Activated CD8-positive, alpha-beta memory T cell treated with anti-CD3 and anti-CD28 coated beads for 48 hours (primary cell): ENCODE data around the gene MINDY3.
"Not testable (repeated sequence)": the region's sequence is repeated elsewhere in the genome, so short reads cannot be mapped to it uniquely, and the experiment has no call there.

ENCODE experiments used
- DNase-seq, 3 experiments: peaks; one replicate each; pipeline ENCODE4 v3.0.0-alpha.2; 2020; ENCODE audit warnings: low read depth in 2 of 3, low spot score in 2 of 3

MINDY3 gene

DNA sequence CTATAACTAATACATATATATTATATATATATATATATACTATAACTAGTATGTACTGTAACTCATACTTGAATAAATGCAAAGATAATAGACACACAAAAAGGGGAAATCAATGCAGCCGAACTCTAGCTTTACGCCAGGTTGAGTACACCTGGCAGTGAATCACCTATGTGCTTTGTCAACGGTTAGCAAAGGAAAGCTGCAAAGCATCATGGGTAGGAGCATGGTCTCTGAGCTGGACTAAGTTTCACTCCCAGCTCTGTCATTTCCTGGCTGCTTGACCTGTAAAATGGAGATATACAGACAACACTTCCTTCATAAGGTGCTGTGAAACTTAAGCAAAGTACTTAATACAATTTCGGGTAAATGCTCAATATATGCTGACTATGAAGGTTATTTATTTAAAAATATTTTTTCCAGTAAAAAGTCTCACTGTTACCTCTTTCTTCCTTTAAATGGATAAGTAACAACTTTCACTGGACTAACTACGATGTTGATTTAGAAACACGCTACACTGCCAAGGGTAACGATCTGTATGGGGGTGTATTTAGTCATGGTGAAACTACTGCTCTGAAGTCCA lies 78.8 kb downstream of the MINDY3 start:
- DNase-seq: no peak

DNA sequence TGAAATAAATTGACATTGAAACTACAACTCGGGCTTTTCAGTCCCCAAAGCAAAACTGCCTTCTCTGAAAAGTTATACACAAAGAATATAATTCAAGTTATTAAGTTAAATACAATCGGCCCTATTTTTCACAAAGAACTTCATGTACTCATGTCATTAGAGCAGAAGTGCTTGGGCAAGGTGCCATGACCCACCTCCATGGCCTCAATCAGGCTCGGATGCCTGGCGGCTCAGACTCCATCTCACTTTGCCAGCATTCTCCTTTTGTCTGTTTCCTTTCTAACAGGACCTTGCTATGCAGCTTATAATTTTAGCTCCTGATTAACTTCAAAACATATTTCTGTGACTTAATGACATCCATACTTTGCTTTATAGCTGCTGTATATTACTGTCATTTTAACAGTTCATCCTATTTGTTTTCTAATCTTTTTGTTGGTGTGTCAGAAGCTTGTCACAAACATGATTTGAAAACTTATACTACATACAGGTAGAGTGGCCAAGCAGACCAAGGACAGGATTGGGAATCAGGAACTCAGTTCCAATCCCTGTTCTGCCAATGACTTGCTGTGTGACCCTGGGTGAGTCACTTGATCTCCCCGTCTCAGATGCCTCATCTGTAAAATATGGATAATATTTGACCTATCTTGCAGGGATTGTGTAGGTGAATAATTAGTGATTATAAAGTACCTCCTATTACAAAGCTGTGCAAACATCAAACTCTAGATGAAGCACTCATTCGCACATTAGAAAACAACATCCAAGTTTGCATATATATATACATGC lies 79.8 kb downstream of the MINDY3 start:
- DNase-seq: no peak

- DNase-seq: no peak
Measured at GRCh38 chr10:15775513-15775912, 84.8 kb downstream of the MINDY3 start.

- DNase-seq: not testable (repeated sequence)
Measured at GRCh38 chr10:15774534-15774933, 85.8 kb downstream of the MINDY3 start.

- DNase-seq: no peak
Measured at GRCh38 chr10:15764892-15765454, 95.3 kb downstream of the MINDY3 start.

- DNase-seq: no peak
Measured at GRCh38 chr10:15763006-15763405, 97.3 kb downstream of the MINDY3 start.

DNA sequence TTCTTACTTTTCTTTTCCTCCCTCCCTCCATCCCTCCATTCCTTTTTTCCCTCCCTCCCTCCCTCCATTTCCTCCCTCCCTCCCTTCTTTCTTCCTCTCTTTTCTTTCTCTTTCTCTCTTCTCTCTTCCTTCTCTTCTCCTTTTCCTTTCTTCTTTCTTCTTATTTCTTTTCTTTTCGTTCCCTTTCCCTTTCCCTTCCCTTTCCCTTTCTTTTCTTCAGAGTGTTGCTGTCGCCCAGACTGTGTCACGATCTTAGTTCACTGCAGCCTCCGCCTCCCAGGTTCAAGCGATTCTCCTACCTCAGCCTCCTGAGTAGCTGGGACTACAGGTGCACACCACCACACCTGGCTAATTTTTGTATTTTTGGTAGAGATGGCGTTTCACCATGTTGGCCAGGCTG lies 98.1 kb downstream of the MINDY3 start:
- not testable (repeated sequence) for DNase-seq

DNA sequence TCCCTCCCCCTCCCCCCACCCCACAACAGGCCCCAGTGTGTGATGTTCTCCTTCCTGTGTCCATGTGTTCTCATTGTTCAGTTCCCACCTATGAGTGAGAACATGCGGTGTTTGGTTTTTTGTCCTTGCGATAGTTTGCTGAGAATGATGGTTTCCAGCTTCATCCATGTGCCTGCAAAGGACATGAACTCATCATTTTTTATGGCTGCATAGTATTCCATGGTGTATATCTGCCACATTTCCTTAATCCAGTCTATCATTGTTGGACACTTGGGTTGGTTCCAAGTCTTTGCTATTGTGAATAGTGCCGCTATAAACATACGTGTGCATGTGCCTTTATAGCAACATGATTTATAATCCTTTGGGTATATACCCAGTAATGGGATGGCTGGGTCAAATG lies 99.1 kb downstream of the MINDY3 start:
- not testable (repeated sequence) for DNase-seq

GRCh38 chr10:15760681-15761080 lies 99.6 kb downstream of the MINDY3 start:
- no peak for DNase-seq

GRCh38 chr10:15759265-15759664 lies 101.0 kb downstream of the MINDY3 start:
- DNase-seq: no peak

DNA sequence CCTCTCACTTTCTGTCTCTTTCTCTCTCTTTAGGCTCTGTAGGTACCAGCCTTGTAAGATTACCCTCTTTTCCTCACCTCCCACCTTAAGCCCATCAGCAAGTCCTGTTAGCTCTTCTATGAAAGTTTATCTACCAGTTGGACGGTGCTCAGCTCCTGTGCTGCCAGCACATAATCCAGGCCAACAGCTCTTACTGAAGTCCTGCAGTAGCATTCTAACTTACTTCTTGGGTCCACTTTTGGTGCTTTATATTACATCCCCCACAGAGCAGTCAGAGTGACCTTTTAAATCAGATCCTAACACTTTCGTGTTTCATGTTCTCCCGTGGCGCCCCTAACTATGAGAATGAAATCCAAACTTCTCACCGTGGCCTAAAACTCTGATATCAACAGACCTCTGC lies 101.7 kb downstream of the MINDY3 start:
- DNase-seq: no peak

- DNase-seq: no peak
Measured at GRCh38 chr10:15754937-15755336, 105.4 kb downstream of the MINDY3 start.

DNA sequence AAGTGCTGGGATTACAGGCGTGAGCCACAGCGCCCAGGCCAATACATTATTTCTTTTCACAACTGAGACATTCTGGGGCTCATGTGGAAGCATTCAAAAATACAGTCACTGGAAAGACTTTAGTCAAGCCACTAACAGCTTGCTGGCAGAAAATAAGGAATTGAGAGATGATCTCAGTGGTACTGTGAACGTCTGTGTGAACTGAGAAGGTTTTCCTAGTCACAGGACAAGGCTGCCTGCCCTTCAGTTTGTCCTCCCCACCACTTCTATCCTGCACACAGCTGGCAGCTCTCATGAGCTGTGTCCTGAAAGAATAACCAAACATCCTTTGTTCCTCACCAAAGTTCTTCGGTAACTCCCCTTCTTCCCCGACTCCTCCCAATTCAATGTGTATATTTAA lies 109.3 kb downstream of the MINDY3 start:
- no peak for DNase-seq

DNA sequence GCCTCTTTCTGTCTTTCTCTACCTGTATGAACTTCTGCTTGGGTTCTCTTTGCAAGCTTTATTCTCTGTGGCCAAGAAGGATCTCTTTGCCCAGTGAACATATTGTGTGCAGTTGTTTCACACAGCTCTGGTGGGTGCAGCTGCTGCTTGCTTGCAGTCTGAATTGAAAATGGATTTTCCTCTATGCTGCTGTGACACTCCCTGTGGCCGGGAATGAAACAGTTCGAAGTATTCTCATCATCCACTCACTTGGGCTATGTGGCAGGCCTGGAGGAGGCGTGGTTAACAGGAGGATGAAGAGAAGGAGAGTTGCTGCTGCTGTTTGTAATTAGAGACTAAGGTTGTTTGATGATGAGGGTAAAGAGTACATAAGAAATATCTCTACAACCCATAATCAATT lies 112.2 kb downstream of the MINDY3 start:
- DNase-seq: no peak

- DNase-seq: no peak
Measured at GRCh38 chr10:15747632-15748031, 112.7 kb downstream of the MINDY3 start.

- DNase-seq: no peak
Measured at GRCh38 chr10:15745751-15746150, 114.6 kb downstream of the MINDY3 start.

DNA sequence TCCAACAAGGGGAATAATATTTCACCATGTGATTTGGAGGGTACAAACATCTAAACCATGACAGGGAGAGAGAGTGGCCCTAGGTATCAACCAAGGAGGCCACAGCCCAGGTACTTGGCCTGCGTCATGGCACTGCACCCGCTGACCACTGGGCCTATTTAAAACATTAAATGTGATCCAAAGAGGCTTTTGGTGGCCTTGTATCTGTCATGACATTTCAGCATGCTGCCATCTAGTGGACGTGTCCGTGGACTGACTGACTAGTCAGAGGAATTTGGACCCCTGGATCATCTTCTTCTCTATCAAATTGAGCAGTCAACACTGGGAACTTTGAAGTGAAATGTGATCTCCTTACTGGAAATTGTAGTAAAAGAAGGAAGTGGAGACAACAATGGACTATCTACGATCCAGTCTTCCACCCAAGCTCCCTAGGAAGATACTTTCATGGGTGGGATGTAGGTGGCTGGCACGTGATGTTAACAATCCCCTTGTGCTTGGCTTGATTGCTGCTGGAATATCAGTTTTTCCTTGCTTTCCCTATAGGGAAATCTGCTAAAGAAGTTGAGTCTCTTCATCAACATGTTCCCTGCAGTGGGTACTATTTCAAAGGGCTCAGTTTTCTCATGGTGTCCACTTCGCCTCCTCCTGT lies 116.0 kb downstream of the MINDY3 start:
- DNase-seq: no peak

GRCh38 chr10:15743443-15743842 lies 116.9 kb downstream of the MINDY3 start:
- DNase-seq: no peak

DNA sequence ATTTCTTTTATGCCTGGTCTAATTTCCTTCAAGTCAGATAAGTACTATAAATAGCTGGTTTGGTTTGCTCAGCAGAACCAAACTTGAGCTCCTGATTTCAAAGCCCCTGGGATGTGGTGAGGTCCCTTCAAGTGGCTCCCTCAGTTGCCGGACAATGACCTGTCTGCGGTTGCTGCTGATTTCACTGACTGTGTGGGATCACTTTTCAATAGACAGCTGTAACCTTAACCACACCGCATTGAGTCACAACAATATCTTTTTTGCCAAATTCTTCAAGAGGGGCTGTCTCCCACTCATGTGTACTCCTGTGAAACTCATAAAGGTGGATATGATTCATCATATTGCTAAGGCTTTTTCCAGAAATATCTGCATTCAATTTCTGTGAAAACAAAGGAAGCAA lies 117.5 kb downstream of the MINDY3 start:
- no peak for DNase-seq

- no peak for DNase-seq
Measured at GRCh38 chr10:15742102-15742501, 118.2 kb downstream of the MINDY3 start.

- DNase-seq: no peak
Measured at GRCh38 chr10:15741581-15741980, 118.7 kb downstream of the MINDY3 start.

GRCh38 chr10:15740261-15740660 lies 120.0 kb downstream of the MINDY3 start:
- DNase-seq: no peak
